Stimulated activated naive CD8-positive, alpha-beta T cell treated with anti-CD3 and anti-CD28 coated beads, Interleukin-15, Interleukin-2, amounts not matched to agents 100 ng/mL and 50 ng/mL, for 24 hours (primary cell): Measurements from ENCODE around the gene SCCPDH.
"Not testable (repeated sequence)": the region's sequence is repeated elsewhere in the genome, so short reads cannot be mapped to it uniquely, and the experiment has no call there.

Experiments
- H3K27ac Mint-ChIP-seq: one replicate; pipeline ENCODE4 v1.8.0; 2021; ENCODE audit warnings: mild to moderate bottlenecking, mixed read lengths
- H3K27me3 Mint-ChIP-seq: one replicate; pipeline ENCODE4 v1.8.0; 2021; ENCODE audit warnings: mixed read lengths
- H3K36me3 Mint-ChIP-seq: one replicate; pipeline ENCODE4 v1.8.0; 2021; ENCODE audit warnings: low read depth, mixed read lengths
- H3K4me1 Mint-ChIP-seq: one replicate; pipeline ENCODE4 v1.8.0; 2021; ENCODE audit warnings: low read depth, mixed read lengths
- H3K4me3 Mint-ChIP-seq: one replicate; pipeline ENCODE4 v1.8.0; 2021; ENCODE audit warnings: mild to moderate bottlenecking, mixed read lengths
- H3K9me3 Mint-ChIP-seq: one replicate; pipeline ENCODE4 v1.8.0; 2021; ENCODE audit warnings: mixed read lengths

Gene SCCPDH

GRCh38 chr1:246694213-246694895 lies 29.9 kb upstream of the SCCPDH start:
- not testable (repeated sequence) for H3K36me3 Mint-ChIP-seq, H3K4me1 Mint-ChIP-seq, H3K27ac Mint-ChIP-seq, H3K27me3 Mint-ChIP-seq, H3K4me3 Mint-ChIP-seq
- peaks cover 18% of the 10 kb centered on the region for H3K9me3 Mint-ChIP-seq

- Mint-ChIP-seq H3K9me3 (peaks cover 18% of the 10 kb centered on the region), H3K4me3 (no peak overlapping the region), H3K4me1 (peaks cover 7% of the 10 kb centered on the region), H3K27ac (no peak overlapping the region), H3K36me3 (no peaks in the 10 kb centered on the region), H3K27me3 (no peaks in the 10 kb centered on the region)
These were observed 29.1 kb upstream of the SCCPDH start for GRCh38 chr1:246695136-246695535.

GRCh38 chr1:246695666-246696065 lies 28.5 kb upstream of the SCCPDH start:
- Mint-ChIP-seq H3K27ac (no peak overlapping the region), H3K36me3 (no peaks in the 10 kb centered on the region), H3K4me1 (peaks cover 7% of the 10 kb centered on the region), H3K9me3 (peaks cover 18% of the 10 kb centered on the region), H3K27me3 (no peaks in the 10 kb centered on the region), H3K4me3 (no peak overlapping the region)

- H3K27me3 Mint-ChIP-seq = no peaks in the 10 kb centered on the region
- H3K27ac Mint-ChIP-seq = peak overlapping the region; percentile 58
- H3K4me1 Mint-ChIP-seq = peaks cover 7% of the 10 kb centered on the region
- H3K9me3 Mint-ChIP-seq = peaks cover 12% of the 10 kb centered on the region
- H3K36me3 Mint-ChIP-seq = no peaks in the 10 kb centered on the region
- peak overlapping the region; percentile 42 for H3K4me3 Mint-ChIP-seq
These were observed 25.6 kb upstream of the SCCPDH start for GRCh38 chr1:246698466-246699094.

GRCh38 chr1:246699095-246699735 lies 25.0 kb upstream of the SCCPDH start:
- H3K9me3 Mint-ChIP-seq = peaks cover 7% of the 10 kb centered on the region
- H3K36me3 Mint-ChIP-seq = no peaks in the 10 kb centered on the region
- H3K4me3 Mint-ChIP-seq = peak overlapping the region; percentile 42
- peaks cover 4% of the 10 kb centered on the region for H3K27me3 Mint-ChIP-seq
- peak overlapping the region; percentile 58 for H3K27ac Mint-ChIP-seq
- peaks cover 7% of the 10 kb centered on the region for H3K4me1 Mint-ChIP-seq

GRCh38 chr1:246703581-246703980 lies 20.6 kb upstream of the SCCPDH start:
- Mint-ChIP-seq H3K27me3 (peaks cover 8% of the 10 kb centered on the region), H3K4me3 (no peak overlapping the region), H3K36me3 (no peaks in the 10 kb centered on the region), H3K9me3 (no peaks in the 10 kb centered on the region), H3K4me1 (peaks cover 7% of the 10 kb centered on the region), H3K27ac (no peak overlapping the region)

GRCh38 chr1:246705368-246705767 lies 18.8 kb upstream of the SCCPDH start:
- H3K36me3 Mint-ChIP-seq = no peaks in the 10 kb centered on the region
- peaks cover 4% of the 10 kb centered on the region for H3K9me3 Mint-ChIP-seq
- no peak overlapping the region for H3K4me3 Mint-ChIP-seq
- H3K27me3 Mint-ChIP-seq = peaks cover 8% of the 10 kb centered on the region
- H3K4me1 Mint-ChIP-seq = no peaks in the 10 kb centered on the region
- H3K27ac Mint-ChIP-seq = no peak overlapping the region

GRCh38 chr1:246708166-246708565 lies 16.0 kb upstream of the SCCPDH start:
- Mint-ChIP-seq H3K4me3 (no peak overlapping the region), H3K27ac (no peak overlapping the region), H3K27me3 (peaks cover 11% of the 10 kb centered on the region), H3K4me1 (no peaks in the 10 kb centered on the region), H3K36me3 (no peaks in the 10 kb centered on the region), H3K9me3 (peaks cover 4% of the 10 kb centered on the region)

- Mint-ChIP-seq H3K4me1 (no peaks in the 10 kb centered on the region), H3K27me3 (peaks cover 11% of the 10 kb centered on the region), H3K27ac (no peak overlapping the region), H3K9me3 (peaks cover 4% of the 10 kb centered on the region), H3K36me3 (no peaks in the 10 kb centered on the region), H3K4me3 (no peak overlapping the region)
These were observed 15.0 kb upstream of the SCCPDH start for GRCh38 chr1:246709196-246709595.

- Mint-ChIP-seq H3K27ac (no peak overlapping the region), H3K36me3 (no peaks in the 10 kb centered on the region), H3K4me3 (no peak overlapping the region), H3K9me3 (peaks cover 4% of the 10 kb centered on the region), H3K4me1 (no peaks in the 10 kb centered on the region), H3K27me3 (peaks cover 8% of the 10 kb centered on the region)
These were observed 14.4 kb upstream of the SCCPDH start for GRCh38 chr1:246709835-246710234.

GRCh38 chr1:246711548-246712003 lies 12.6 kb upstream of the SCCPDH start:
- H3K4me3 Mint-ChIP-seq = no peak overlapping the region
- peaks cover 4% of the 10 kb centered on the region for H3K9me3 Mint-ChIP-seq
- H3K4me1 Mint-ChIP-seq = no peaks in the 10 kb centered on the region
- no peak overlapping the region for H3K27ac Mint-ChIP-seq
- no peaks in the 10 kb centered on the region for H3K36me3 Mint-ChIP-seq
- H3K27me3 Mint-ChIP-seq = peaks cover 12% of the 10 kb centered on the region

- not testable (repeated sequence) for H3K27ac Mint-ChIP-seq, H3K4me3 Mint-ChIP-seq, H3K36me3 Mint-ChIP-seq, H3K4me1 Mint-ChIP-seq, H3K9me3 Mint-ChIP-seq
- H3K27me3 Mint-ChIP-seq = peaks cover 18% of the 10 kb centered on the region
These were observed 11.8 kb upstream of the SCCPDH start for GRCh38 chr1:246712428-246712827.

- H3K27me3 Mint-ChIP-seq = peaks cover 15% of the 10 kb centered on the region
- H3K4me1 Mint-ChIP-seq, H3K36me3 Mint-ChIP-seq, H3K27ac Mint-ChIP-seq, H3K9me3 Mint-ChIP-seq, H3K4me3 Mint-ChIP-seq: not testable (repeated sequence)
These were observed 4.8 kb upstream of the SCCPDH start for GRCh38 chr1:246719361-246719760.

GRCh38 chr1:246720814-246721213 lies 3.4 kb upstream of the SCCPDH start:
- not testable (repeated sequence) for H3K27ac Mint-ChIP-seq, H3K9me3 Mint-ChIP-seq, H3K4me3 Mint-ChIP-seq, H3K36me3 Mint-ChIP-seq
- H3K27me3 Mint-ChIP-seq = peaks cover 10% of the 10 kb centered on the region
- H3K4me1 Mint-ChIP-seq = peaks cover 16% of the 10 kb centered on the region

GRCh38 chr1:246722720-246723119 lies 1.5 kb upstream of the SCCPDH start:
- Mint-ChIP-seq H3K4me3 (peak overlapping the region; percentile 52), H3K4me1 (peaks cover 20% of the 10 kb centered on the region), H3K36me3 (peaks cover 15% of the 10 kb centered on the region), H3K9me3 (peaks cover 6% of the 10 kb centered on the region), H3K27me3 (peaks cover 4% of the 10 kb centered on the region), H3K27ac (no peak overlapping the region)
